HL-60 (cell line): ENCODE results near the gene ANO1.

Experiments used
- GABPA ChIP-seq: IDR thresholded peaks from 2 replicates; pipeline ENCODE4 v1.6.1; 2012; ENCODE audit warnings: low read depth
- POLR2AphosphoS5 ChIP-seq: IDR thresholded peaks from 2 replicates; pipeline ENCODE4 v1.6.1; 2012; ENCODE audit warnings: low read depth
- SPI1 ChIP-seq: IDR thresholded peaks from 2 replicates; pipeline ENCODE4 v1.6.1; 2012; ENCODE audit warnings: low read depth, mild to moderate bottlenecking, borderline replicate concordance
- TF ChIP-seq, protein P1 (sequence below): IDR thresholded peaks from one replicate; pipeline ENCODE4 v1.5.1; 2011; ENCODE audit warnings: low read length, control low read depth, inconsistent platforms; ENCODE audit not compliant: insufficient read depth
- TF ChIP-seq, protein P2 (sequence below): IDR thresholded peaks from 2 replicates; pipeline ENCODE4 v1.6.1; 2012; ENCODE audit warnings: low read depth; ENCODE audit not compliant: insufficient replicate concordance

DNA sequence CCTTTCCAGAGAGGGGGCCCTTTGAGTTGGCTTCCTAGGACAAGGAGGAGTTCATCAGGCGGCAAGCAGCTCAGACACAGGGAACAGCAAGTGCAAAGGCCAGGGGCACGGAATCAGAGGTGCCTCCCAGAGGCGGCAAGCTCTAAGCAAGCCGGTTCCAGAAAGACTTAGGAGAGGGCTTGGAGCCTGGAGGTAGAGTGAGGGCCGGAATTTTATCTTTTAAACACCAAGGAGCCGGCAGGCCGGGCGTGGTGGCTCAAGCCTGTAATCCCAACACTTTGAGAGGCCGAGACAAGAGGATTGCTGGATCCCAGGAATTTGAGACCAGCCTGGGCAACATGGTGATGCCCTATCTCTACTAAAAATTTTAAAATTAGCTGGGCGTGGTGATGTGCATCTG lies 151.6 kb downstream of the ANO1 start:
- TF ChIP-seq, protein P1, sequence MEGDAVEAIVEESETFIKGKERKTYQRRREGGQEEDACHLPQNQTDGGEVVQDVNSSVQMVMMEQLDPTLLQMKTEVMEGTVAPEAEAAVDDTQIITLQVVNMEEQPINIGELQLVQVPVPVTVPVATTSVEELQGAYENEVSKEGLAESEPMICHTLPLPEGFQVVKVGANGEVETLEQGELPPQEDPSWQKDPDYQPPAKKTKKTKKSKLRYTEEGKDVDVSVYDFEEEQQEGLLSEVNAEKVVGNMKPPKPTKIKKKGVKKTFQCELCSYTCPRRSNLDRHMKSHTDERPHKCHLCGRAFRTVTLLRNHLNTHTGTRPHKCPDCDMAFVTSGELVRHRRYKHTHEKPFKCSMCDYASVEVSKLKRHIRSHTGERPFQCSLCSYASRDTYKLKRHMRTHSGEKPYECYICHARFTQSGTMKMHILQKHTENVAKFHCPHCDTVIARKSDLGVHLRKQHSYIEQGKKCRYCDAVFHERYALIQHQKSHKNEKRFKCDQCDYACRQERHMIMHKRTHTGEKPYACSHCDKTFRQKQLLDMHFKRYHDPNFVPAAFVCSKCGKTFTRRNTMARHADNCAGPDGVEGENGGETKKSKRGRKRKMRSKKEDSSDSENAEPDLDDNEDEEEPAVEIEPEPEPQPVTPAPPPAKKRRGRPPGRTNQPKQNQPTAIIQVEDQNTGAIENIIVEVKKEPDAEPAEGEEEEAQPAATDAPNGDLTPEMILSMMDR, result no peak
- TF ChIP-seq POLR2AphosphoS5, result no peak
- TF ChIP-seq GABPA, result no peak
- TF ChIP-seq, protein P2, sequence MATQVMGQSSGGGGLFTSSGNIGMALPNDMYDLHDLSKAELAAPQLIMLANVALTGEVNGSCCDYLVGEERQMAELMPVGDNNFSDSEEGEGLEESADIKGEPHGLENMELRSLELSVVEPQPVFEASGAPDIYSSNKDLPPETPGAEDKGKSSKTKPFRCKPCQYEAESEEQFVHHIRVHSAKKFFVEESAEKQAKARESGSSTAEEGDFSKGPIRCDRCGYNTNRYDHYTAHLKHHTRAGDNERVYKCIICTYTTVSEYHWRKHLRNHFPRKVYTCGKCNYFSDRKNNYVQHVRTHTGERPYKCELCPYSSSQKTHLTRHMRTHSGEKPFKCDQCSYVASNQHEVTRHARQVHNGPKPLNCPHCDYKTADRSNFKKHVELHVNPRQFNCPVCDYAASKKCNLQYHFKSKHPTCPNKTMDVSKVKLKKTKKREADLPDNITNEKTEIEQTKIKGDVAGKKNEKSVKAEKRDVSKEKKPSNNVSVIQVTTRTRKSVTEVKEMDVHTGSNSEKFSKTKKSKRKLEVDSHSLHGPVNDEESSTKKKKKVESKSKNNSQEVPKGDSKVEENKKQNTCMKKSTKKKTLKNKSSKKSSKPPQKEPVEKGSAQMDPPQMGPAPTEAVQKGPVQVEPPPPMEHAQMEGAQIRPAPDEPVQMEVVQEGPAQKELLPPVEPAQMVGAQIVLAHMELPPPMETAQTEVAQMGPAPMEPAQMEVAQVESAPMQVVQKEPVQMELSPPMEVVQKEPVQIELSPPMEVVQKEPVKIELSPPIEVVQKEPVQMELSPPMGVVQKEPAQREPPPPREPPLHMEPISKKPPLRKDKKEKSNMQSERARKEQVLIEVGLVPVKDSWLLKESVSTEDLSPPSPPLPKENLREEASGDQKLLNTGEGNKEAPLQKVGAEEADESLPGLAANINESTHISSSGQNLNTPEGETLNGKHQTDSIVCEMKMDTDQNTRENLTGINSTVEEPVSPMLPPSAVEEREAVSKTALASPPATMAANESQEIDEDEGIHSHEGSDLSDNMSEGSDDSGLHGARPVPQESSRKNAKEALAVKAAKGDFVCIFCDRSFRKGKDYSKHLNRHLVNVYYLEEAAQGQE, result no peak
- TF ChIP-seq SPI1, result no peak
